ENCODE measurements around the gene LPP. TPM values are rescaled to one million over a fixed set of nuclear protein-coding genes. Genes with fewer than 3 reads are reported as not detected.

LPP gene
- polyA plus RNA-seq, 4 donors, result 17.0 to 31.8 (median 24.2) TPM

DNA sequence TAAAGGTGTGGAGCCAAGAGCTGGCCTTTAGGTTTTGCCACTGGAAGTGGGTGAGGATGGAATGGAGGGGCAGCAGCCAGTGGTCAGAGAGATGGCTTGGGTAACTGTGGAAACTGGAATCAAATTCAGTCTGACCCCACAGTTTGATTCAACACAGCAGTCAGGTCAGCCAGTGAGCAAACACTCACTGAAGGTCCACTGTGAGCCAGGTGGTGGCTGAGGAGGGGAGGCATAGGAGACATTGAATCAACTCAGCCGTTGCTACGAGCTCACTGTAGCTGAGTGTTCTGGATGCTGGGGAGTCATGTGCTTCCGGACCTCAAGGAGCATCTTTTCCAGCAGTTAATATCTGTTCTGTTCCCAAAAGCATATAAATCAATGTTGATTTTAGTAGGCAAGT lies 37.5 kb downstream of the LPP start:
- DNase-seq (ENCODE audit: low read depth in 4 of 4, low spot score in 2 of 4), result no peak

DNA sequence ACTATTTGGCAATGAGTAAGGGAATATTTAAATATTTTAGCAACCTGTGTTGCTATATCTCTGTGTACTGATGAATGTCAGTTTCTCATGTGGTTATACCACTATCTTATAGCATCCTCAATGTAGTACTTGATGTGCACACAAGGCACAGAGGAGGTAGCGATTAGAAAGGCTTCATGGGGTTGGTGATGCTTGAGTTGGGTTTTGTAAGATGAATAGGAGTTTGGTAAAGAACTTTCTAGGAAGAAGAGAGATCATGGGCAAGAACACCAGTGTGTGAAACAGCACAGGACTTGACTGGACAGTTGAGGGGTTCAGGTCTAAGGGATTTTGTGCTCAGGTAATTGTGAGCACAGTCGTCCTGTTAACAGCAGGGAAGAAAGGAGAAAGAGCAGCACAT lies 38.1 kb downstream of the LPP start:
- no peak for DNase-seq (ENCODE audit: low read depth in 4 of 4, low spot score in 2 of 4)

- DNase-seq (ENCODE audit: low read depth in 4 of 4, low spot score in 2 of 4), result no peak
Measured at GRCh38 chr3:188194332-188194731, 40.4 kb downstream of the LPP start.

- DNase-seq (ENCODE audit: low read depth in 4 of 4, low spot score in 2 of 4), result no peak
Measured at GRCh38 chr3:188196232-188196990, 42.5 kb downstream of the LPP start.

- no peak for DNase-seq (ENCODE audit: low read depth in 4 of 4, low spot score in 2 of 4)
Measured at GRCh38 chr3:188197388-188197847, 43.5 kb downstream of the LPP start.

DNA sequence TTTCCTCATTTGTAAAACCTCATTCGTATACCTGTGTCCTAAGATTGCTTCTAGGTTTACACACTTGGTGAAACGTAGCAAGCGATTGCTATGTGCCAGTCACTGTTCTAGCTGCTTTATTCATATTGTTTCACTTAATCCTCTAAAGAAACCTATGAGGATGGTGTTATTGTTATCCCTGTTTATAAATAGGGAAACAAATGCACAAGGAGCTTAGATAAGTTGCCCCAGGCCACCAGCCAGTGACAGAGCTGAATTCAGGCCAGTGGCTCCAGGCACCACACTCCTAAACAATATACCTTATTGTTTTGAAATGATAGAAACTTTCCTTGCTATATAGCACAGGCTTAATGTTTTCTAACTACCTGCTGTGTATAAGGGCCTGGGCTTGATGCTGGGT lies 44.0 kb downstream of the LPP start:
- no peak for DNase-seq (ENCODE audit: low read depth in 4 of 4, low spot score in 2 of 4)

GRCh38 chr3:188198760-188199327 lies 44.9 kb downstream of the LPP start:
- no peak for DNase-seq (ENCODE audit: low read depth in 4 of 4, low spot score in 2 of 4)

DNA sequence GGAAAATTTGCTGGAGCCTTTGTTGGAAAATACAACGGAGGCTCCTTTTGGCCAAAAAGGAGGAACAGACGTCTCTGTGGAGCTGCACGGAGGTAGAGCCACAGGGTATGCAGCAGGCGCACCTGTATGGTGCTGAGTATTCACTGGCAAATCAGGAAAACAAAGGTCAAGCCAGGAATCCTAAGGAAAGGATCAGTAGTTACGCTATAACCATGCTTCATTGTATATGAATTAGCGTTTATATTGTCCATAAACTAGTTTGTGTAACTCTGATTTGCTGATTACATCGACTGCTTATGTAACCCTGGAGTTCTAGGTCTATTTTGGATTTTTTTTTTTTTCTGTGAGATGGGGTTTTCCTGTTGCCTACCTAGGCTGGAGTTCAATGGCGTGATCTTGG lies 45.4 kb downstream of the LPP start:
- DNase-seq (ENCODE audit: low read depth in 4 of 4, low spot score in 2 of 4), result no peak

GRCh38 chr3:188200481-188200880 lies 46.5 kb downstream of the LPP start:
- no peak for DNase-seq (ENCODE audit: low read depth in 4 of 4, low spot score in 2 of 4)

DNA sequence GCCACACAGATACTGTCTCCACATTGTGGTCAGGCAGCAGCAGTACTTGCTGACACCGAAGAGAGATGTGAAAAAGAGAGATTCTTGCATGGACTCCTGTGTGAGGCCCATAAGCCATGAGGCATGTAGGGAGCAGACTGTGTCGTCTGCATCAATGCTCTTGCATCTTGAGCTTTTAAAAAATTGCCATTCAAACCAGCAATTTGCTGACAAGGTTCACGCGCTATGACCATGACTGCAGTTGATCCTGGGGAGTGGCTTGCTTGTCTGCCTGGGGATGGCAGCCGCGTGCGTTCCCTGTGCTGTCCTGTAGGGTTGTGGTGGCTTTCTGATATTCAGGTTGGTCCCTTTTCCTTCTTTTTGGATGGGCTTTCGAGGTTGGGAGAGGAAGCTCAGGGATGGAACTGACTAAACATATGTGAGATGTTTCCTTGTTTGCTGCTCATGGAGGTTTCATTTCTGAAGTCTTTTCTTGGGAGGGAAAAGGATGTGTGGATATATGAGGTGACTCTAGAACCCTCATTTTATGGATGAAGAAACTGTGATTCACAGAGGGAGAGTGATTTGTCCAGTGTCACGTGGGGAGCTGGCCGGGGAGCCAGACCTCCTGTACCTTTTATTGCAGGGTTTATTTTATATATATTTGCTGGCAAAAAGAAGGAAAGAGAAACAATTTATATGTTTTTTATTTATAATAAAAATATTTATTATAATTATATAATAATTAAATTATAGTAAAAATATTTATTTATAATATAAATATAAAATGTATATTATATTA lies 48.6 kb downstream of the LPP start:
- DNase-seq (ENCODE audit: low read depth in 4 of 4, low spot score in 2 of 4), result no peak

GRCh38 chr3:188204526-188204925 lies 50.6 kb downstream of the LPP start:
- DNase-seq (ENCODE audit: low read depth in 4 of 4, low spot score in 2 of 4), result no peak

GRCh38 chr3:188205992-188206416 lies 52.0 kb downstream of the LPP start:
- no peak for DNase-seq (ENCODE audit: low read depth in 4 of 4, low spot score in 2 of 4)

- DNase-seq (ENCODE audit: low read depth in 4 of 4, low spot score in 2 of 4), result no peak
Measured at GRCh38 chr3:188206787-188207186, 52.8 kb downstream of the LPP start.

DNA sequence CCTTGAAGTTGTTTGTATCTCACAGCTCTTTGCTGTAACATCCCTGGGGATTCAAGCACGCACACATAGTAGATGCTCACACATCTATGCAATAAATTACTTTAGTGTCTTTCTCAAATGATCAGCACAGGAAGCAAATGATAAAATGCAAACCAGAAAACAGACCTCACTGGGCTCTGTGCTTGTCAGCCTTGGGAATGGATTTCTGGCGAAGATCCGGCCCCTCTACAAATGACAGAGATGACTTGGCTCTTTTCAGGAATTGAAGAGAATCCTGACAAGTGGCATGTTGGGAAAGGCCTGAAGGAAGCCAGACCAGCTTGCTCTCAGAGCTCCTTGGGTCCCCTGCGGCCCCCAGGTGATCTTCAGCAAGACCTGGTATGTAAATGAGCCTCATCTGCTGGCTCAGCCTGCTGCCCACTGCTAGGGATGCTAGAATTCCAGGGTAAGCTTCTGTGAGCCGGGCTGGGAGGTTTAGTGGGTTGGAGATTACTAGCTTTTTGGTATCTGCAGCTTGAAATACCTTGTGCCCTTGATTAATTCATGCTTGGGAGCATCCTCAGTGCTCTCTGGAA lies 54.1 kb downstream of the LPP start:
- DNase-seq (ENCODE audit: low read depth in 4 of 4, low spot score in 2 of 4), result no peak

DNA sequence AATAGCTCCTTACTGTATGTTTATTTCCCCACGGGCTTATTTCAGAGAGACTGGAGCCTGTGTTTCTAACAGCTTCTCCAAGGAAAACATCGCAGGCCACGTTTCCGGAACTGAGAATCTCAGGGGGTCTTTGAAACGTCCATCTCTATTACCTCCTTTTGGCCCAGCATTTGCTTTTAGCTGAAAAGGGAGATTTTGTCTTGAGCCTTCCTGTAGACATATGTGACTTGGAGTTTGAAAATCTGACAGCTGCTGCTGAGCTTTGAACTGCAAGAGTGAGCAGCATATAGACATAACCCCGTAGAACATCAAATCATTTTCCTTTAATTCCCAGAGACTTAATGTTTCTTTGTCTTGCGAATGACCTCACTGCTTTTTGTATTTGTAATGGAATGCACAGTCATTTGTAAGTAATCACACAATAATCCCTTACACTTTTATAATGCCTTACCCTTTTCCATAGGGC lies 54.6 kb downstream of the LPP start:
- peak in 2 of 4 donors; percentile 21 to 27 for DNase-seq (ENCODE audit: low read depth in 4 of 4, low spot score in 2 of 4)

- no peak for DNase-seq (ENCODE audit: low read depth in 4 of 4, low spot score in 2 of 4)
Measured at GRCh38 chr3:188209034-188209433, 55.1 kb downstream of the LPP start.

DNA sequence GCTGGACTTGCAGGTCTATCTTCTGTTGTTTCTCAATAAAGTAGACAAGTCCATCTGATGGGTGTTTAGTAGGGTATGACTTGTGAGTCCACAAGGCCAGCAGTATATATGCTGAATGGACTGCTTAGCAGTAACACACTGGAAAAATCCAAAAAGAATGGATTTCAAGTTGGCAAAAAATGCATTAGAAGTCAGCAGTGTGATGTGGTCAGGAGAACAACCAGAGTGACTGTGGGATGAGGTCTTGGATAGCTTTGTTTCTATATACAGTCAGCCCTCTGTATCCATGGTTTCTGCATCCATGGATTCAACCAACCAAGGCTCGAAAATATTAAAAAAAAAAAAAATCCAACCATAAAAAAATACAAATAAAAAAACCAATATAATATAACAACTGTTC lies 55.8 kb downstream of the LPP start:
- no peak for DNase-seq (ENCODE audit: low read depth in 4 of 4, low spot score in 2 of 4)

- no peak for DNase-seq (ENCODE audit: low read depth in 4 of 4, low spot score in 2 of 4)
Measured at GRCh38 chr3:188211476-188211875, 57.5 kb downstream of the LPP start.

GRCh38 chr3:188212308-188212969 lies 58.5 kb downstream of the LPP start:
- DNase-seq (ENCODE audit: low read depth in 4 of 4, low spot score in 2 of 4), result no peak

DNA sequence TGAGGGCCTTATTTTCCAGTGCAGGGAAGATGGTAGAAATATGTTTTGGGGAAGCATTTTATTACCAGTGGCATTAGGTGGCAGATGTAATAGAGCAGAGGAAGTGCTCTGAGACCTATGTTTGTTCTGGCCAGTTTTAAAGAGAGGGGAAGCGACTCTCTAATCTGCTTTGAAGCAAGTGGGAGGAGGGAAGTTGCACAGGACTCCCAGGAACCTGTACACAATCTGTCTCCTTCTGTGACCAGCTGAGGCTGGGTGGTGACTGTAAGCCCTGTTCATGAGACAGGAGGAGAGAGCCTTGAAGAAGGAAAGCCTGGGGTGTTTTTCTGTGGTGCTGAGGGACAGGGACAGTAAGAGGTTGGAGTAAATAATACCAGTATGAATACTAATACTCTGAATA lies 60.5 kb downstream of the LPP start:
- DNase-seq (ENCODE audit: low read depth in 4 of 4, low spot score in 2 of 4), result no peak

- DNase-seq (ENCODE audit: low read depth in 4 of 4, low spot score in 2 of 4), result no peak
Measured at GRCh38 chr3:188215129-188215528, 61.2 kb downstream of the LPP start.
